NCI-H1105 treated with DMSO at 0.1 percent for 48 hours (cell line): ENCODE results near the gene GRAMD2B.
"Not testable (repeated sequence)": the region's sequence is repeated elsewhere in the genome, so short reads cannot be mapped to it uniquely, and the experiment has no call there.

ENCODE experiments used
- DNase-seq: peaks from one replicate; lab custom pipeline; 2025; lab: John Stamatoyannopoulos, UW

Gene GRAMD2B

GRCh38 chr5:126410623-126411022 is 12.6 kb upstream of the GRAMD2B start:
- DNase-seq, result no peak

- no peak for DNase-seq
Measured at GRCh38 chr5:126413856-126414255, 9.4 kb upstream of the GRAMD2B start.

- DNase-seq, result no peak
Measured at GRCh38 chr5:126414874-126415502, 8.2 kb upstream of the GRAMD2B start.

- DNase-seq, result no peak
Measured at GRCh38 chr5:126415789-126416188, 7.4 kb upstream of the GRAMD2B start.

GRCh38 chr5:126416266-126416925 is 6.8 kb upstream of the GRAMD2B start:
- DNase-seq, result no peak

- no peak for DNase-seq
Measured at GRCh38 chr5:126417178-126417577, 6.0 kb upstream of the GRAMD2B start.

- DNase-seq, result no peak
Measured at GRCh38 chr5:126419102-126419501, 4.1 kb upstream of the GRAMD2B start.

GRCh38 chr5:126428421-126428820 is 5.2 kb downstream of the GRAMD2B start:
- DNase-seq, result no peak

- DNase-seq, result no peak
Measured at GRCh38 chr5:126430631-126431030, 7.4 kb downstream of the GRAMD2B start.

- DNase-seq, result no peak
Measured at GRCh38 chr5:126433701-126434100, 10.5 kb downstream of the GRAMD2B start.

GRCh38 chr5:126435261-126435660 is 12.1 kb downstream of the GRAMD2B start:
- DNase-seq, result no peak

- no peak for DNase-seq
Measured at GRCh38 chr5:126435714-126436113, 12.5 kb downstream of the GRAMD2B start.

- no peak for DNase-seq
Measured at GRCh38 chr5:126437721-126438120, 14.5 kb downstream of the GRAMD2B start.

GRCh38 chr5:126438267-126438666 is 15.1 kb downstream of the GRAMD2B start:
- no peak for DNase-seq

- no peak for DNase-seq
Measured at GRCh38 chr5:126438868-126439267, 15.7 kb downstream of the GRAMD2B start.

GRCh38 chr5:126439724-126440123 is 16.5 kb downstream of the GRAMD2B start:
- not testable (repeated sequence) for DNase-seq

GRCh38 chr5:126441230-126441629 is 18.0 kb downstream of the GRAMD2B start:
- DNase-seq, result no peak

- no peak for DNase-seq
Measured at GRCh38 chr5:126443374-126443851, 20.2 kb downstream of the GRAMD2B start.

- DNase-seq, result no peak
Measured at GRCh38 chr5:126444137-126444536, 20.9 kb downstream of the GRAMD2B start.

GRCh38 chr5:126445502-126446174 is 22.4 kb downstream of the GRAMD2B start:
- no peak for DNase-seq

GRCh38 chr5:126446498-126447224 is 23.5 kb downstream of the GRAMD2B start:
- DNase-seq, result no peak

GRCh38 chr5:126448720-126449119 is 25.5 kb downstream of the GRAMD2B start:
- DNase-seq, result no peak
